ENCODE data around the gene ATG5.
"Not testable (repeated sequence)": the region's sequence is repeated elsewhere in the genome, so short reads cannot be mapped to it uniquely, and the experiment has no call there.

The ATG5 gene

GRCh38 chr6:106290954-106291353 is 34.6 kb downstream of the ATG5 start:
- Histone ChIP-seq H3K36me3 (replicated peaks) (peaks cover 19% of the 10 kb centered on the region), H3K4me1 (no peaks in the 10 kb centered on the region), H3K9me3 (no peaks in the 10 kb centered on the region), H3K4me3 (no peak overlapping the region), H3K27me3 (ENCODE audit: low read depth) (no peaks in the 10 kb centered on the region)
- in situ Hi-C loops (cut with MboI; ENCODE audit: low sequenced_read_pairs) = no loop called here
- DNase-seq (ENCODE audit: low spot score in 2 of 2) = no peak

GRCh38 chr6:106290032-106290431 is 35.5 kb downstream of the ATG5 start:
- H3K36me3 ChIP-seq (replicated peaks) = peaks cover 19% of the 10 kb centered on the region
- in situ Hi-C loops (cut with MboI; ENCODE audit: low sequenced_read_pairs) = no loop called here
- H3K4me3 ChIP-seq = no peak overlapping the region
- H3K27me3 ChIP-seq (ENCODE audit: low read depth) = no peaks in the 10 kb centered on the region
- no peaks in the 10 kb centered on the region for H3K4me1 ChIP-seq
- H3K9me3 ChIP-seq = no peaks in the 10 kb centered on the region
- no peak for DNase-seq (ENCODE audit: low spot score in 2 of 2)

GRCh38 chr6:106287215-106287614 is 38.3 kb downstream of the ATG5 start:
- H3K36me3 ChIP-seq (replicated peaks) = peaks cover 18% of the 10 kb centered on the region
- H3K27me3 ChIP-seq (ENCODE audit: low read depth) = no peaks in the 10 kb centered on the region
- in situ Hi-C loops (cut with MboI; ENCODE audit: low sequenced_read_pairs) = no loop called here
- DNase-seq (ENCODE audit: low spot score in 2 of 2) = no peak
- H3K4me1 ChIP-seq = no peaks in the 10 kb centered on the region
- no peak overlapping the region for H3K4me3 ChIP-seq
- H3K9me3 ChIP-seq = no peaks in the 10 kb centered on the region

GRCh38 chr6:106286746-106287145 is 38.8 kb downstream of the ATG5 start:
- Histone ChIP-seq H3K4me3 (no peak overlapping the region), H3K27me3 (ENCODE audit: low read depth) (no peaks in the 10 kb centered on the region), H3K9me3 (no peaks in the 10 kb centered on the region), H3K36me3 (replicated peaks) (peaks cover 13% of the 10 kb centered on the region), H3K4me1 (no peaks in the 10 kb centered on the region)
- no peak for DNase-seq (ENCODE audit: low spot score in 2 of 2)
- in situ Hi-C loops (cut with MboI; ENCODE audit: low sequenced_read_pairs) = no loop called here

- no peak for DNase-seq (ENCODE audit: low spot score in 2 of 2)
- in situ Hi-C loops (cut with MboI; ENCODE audit: low sequenced_read_pairs) = no loop called here
- Histone ChIP-seq H3K27me3 (ENCODE audit: low read depth) (no peaks in the 10 kb centered on the region), H3K4me1 (no peaks in the 10 kb centered on the region; the same call in 1 of the 2 replicates), H3K36me3 (replicated peaks) (peaks cover 7% of the 10 kb centered on the region), H3K9me3 (no peaks in the 10 kb centered on the region), H3K4me3 (no peak overlapping the region)
Observed at GRCh38 chr6:106283481-106283880, 42.1 kb downstream of the ATG5 start.

GRCh38 chr6:106281661-106282060 is 43.9 kb downstream of the ATG5 start:
- Histone ChIP-seq H3K36me3 (replicated peaks) (peaks cover 9% of the 10 kb centered on the region), H3K4me1 (no peaks in the 10 kb centered on the region; the same call in 1 of the 2 replicates), H3K27me3 (ENCODE audit: low read depth) (no peaks in the 10 kb centered on the region), H3K4me3 (no peak overlapping the region), H3K9me3 (no peaks in the 10 kb centered on the region)
- in situ Hi-C loops (cut with MboI; ENCODE audit: low sequenced_read_pairs) = no loop called here
- DNase-seq (ENCODE audit: low spot score in 2 of 2) = no peak

- Histone ChIP-seq H3K4me3 (no peak overlapping the region), H3K4me1 (no peaks in the 10 kb centered on the region; the same call in 1 of the 2 replicates), H3K27me3 (ENCODE audit: low read depth) (no peaks in the 10 kb centered on the region), H3K9me3 (no peaks in the 10 kb centered on the region), H3K36me3 (replicated peaks) (peaks cover 9% of the 10 kb centered on the region)
- in situ Hi-C loops (cut with MboI; ENCODE audit: low sequenced_read_pairs) = no loop called here
- DNase-seq (ENCODE audit: low spot score in 2 of 2) = no peak
Observed at GRCh38 chr6:106281088-106281487, 44.5 kb downstream of the ATG5 start.

- H3K4me3 ChIP-seq = no peak overlapping the region
- H3K9me3 ChIP-seq = no peaks in the 10 kb centered on the region
- no peak for DNase-seq (ENCODE audit: low spot score in 2 of 2)
- in situ Hi-C loops (cut with MboI; ENCODE audit: low sequenced_read_pairs) = no loop called here
- H3K27me3 ChIP-seq (ENCODE audit: low read depth) = no peaks in the 10 kb centered on the region
- no peaks in the 10 kb centered on the region; the same call in 1 of the 2 replicates for H3K4me1 ChIP-seq
- peaks cover 9% of the 10 kb centered on the region for H3K36me3 ChIP-seq (replicated peaks)
Observed at GRCh38 chr6:106279179-106279578, 46.4 kb downstream of the ATG5 start.

- no peaks in the 10 kb centered on the region for H3K4me1 ChIP-seq
- H3K27me3 ChIP-seq (ENCODE audit: low read depth) = no peaks in the 10 kb centered on the region
- in situ Hi-C loops (cut with MboI; ENCODE audit: low sequenced_read_pairs) = no loop called here
- peaks cover 9% of the 10 kb centered on the region for H3K36me3 ChIP-seq (replicated peaks)
- H3K4me3 ChIP-seq = no peak overlapping the region
- no peak for DNase-seq (ENCODE audit: low spot score in 2 of 2)
- H3K9me3 ChIP-seq = no peaks in the 10 kb centered on the region; the same call in 1 of the 2 replicates
Observed at GRCh38 chr6:106275692-106276091, 49.9 kb downstream of the ATG5 start.

GRCh38 chr6:106273087-106273486 is 52.5 kb downstream of the ATG5 start:
- Histone ChIP-seq H3K4me3 (no peak overlapping the region), H3K27me3 (ENCODE audit: low read depth) (no peaks in the 10 kb centered on the region), H3K9me3 (no peaks in the 10 kb centered on the region; the same call in 1 of the 2 replicates), H3K36me3 (replicated peaks) (no peaks in the 10 kb centered on the region), H3K4me1 (no peaks in the 10 kb centered on the region)
- in situ Hi-C loops (cut with MboI; ENCODE audit: low sequenced_read_pairs) = no loop called here
- no peak for DNase-seq (ENCODE audit: low spot score in 2 of 2)

GRCh38 chr6:106272287-106272686 is 53.3 kb downstream of the ATG5 start:
- Histone ChIP-seq H3K27me3 (ENCODE audit: low read depth) (no peaks in the 10 kb centered on the region), H3K4me1 (no peaks in the 10 kb centered on the region), H3K9me3 (no peaks in the 10 kb centered on the region; the same call in 1 of the 2 replicates), H3K36me3 (replicated peaks) (no peaks in the 10 kb centered on the region), H3K4me3 (no peak overlapping the region)
- DNase-seq (ENCODE audit: low spot score in 2 of 2) = no peak
- in situ Hi-C loops (cut with MboI; ENCODE audit: low sequenced_read_pairs) = no loop called here

GRCh38 chr6:106270414-106270813 is 55.1 kb downstream of the ATG5 start:
- in situ Hi-C loops (cut with MboI; ENCODE audit: low sequenced_read_pairs) = no loop called here
- no peak overlapping the region for H3K4me3 ChIP-seq

GRCh38 chr6:106269268-106269919 is 56.2 kb downstream of the ATG5 start:
- DNase-seq (ENCODE audit: low spot score in 2 of 2); H3K9me3 ChIP-seq; H3K4me3 ChIP-seq; H3K36me3 ChIP-seq (replicated peaks); in situ Hi-C loops (cut with MboI; ENCODE audit: low sequenced_read_pairs); H3K4me1 ChIP-seq; H3K27me3 ChIP-seq (ENCODE audit: low read depth): not testable (repeated sequence)

More at GRCh38 chr6:106270414-106270813, 55.1 kb downstream of the ATG5 start:
- DNase-seq (ENCODE audit: low spot score in 2 of 2) = no peak
- Histone ChIP-seq H3K9me3 (no peaks in the 10 kb centered on the region; the same call in none of the 2 replicates), H3K27me3 (ENCODE audit: low read depth) (no peaks in the 10 kb centered on the region), H3K36me3 (replicated peaks) (no peaks in the 10 kb centered on the region), H3K4me1 (no peaks in the 10 kb centered on the region)

GRCh38 chr6:106268500-106268899 is 57.1 kb downstream of the ATG5 start:
- H3K4me3 ChIP-seq; H3K4me1 ChIP-seq; in situ Hi-C loops (cut with MboI; ENCODE audit: low sequenced_read_pairs); H3K36me3 ChIP-seq (replicated peaks); H3K9me3 ChIP-seq; DNase-seq (ENCODE audit: low spot score in 2 of 2); H3K27me3 ChIP-seq (ENCODE audit: low read depth): not testable (repeated sequence)

- H3K4me1 ChIP-seq; DNase-seq (ENCODE audit: low spot score in 2 of 2); in situ Hi-C loops (cut with MboI; ENCODE audit: low sequenced_read_pairs); H3K27me3 ChIP-seq (ENCODE audit: low read depth); H3K36me3 ChIP-seq (replicated peaks); H3K4me3 ChIP-seq; H3K9me3 ChIP-seq: not testable (repeated sequence)
Observed at GRCh38 chr6:106264433-106264832, 61.1 kb downstream of the ATG5 start.

All from HAP-1 (cell line).